ENCODE data around the gene TANC1. TPM values are rescaled to one million over a fixed set of nuclear protein-coding genes. Genes with fewer than 3 reads are reported as not detected.

Gene TANC1
- total RNA-seq, 2 experiments from 2014 or later, result 0.41 to 0.47 TPM

DNA sequence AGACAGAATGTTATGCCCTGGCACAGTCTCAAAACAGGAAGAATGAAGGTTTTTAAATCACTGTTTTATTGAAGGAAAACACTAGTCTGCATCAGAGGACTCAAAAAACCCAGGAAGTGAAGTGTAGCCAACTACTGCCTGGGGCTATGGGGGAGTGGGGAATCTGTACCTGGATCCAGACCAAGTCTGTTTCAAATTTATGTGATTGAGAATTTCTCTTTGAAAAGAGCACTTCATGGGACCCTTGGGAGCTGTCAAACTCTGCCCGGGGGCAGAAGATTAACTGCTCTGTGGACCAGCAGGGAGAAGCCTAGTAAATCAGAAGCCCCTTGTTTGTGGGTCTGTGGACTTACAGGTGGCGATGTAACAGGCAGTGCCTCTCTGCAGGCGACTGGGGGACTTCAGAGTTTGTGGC lies 45.3 kb upstream of the TANC1 start:
- DNase-seq (no peak), ATAC-seq (ENCODE audit: poor library complexity) (no peak)
- Mint-ChIP-seq H3K27ac (no peak overlapping the region), H3K36me3 (ENCODE audit: low read depth) (no peaks in the 10 kb centered on the region), H3K9me3 (no peaks in the 10 kb centered on the region), H3K4me1 (ENCODE audit: low read depth) (no peaks in the 10 kb centered on the region), H3K27me3 (peaks cover 6% of the 10 kb centered on the region), H3K4me3 (no peak overlapping the region)
- ChIA-PET CTCF (no interaction called here), POLR2A (no interaction called here)
- Histone ChIP-seq H3K4me1 (ENCODE audit: insufficient read depth, low read length) (no peaks in the 10 kb centered on the region), H3K27me3 (ENCODE audit: control insufficient read depth in 1 of 2, insufficient read depth in 2 of 2, low read length in 2 of 2) (no peaks in the 10 kb centered on the region), H3K4me3 (ENCODE audit: low read length) (no peak overlapping the region), H3K9me3 (ENCODE audit: control insufficient read depth in 1 of 2, insufficient read depth in 1 of 2, low read length in 2 of 2) (no peaks in the 10 kb centered on the region), H3K36me3 (ENCODE audit: insufficient read depth, low read length) (no peaks in the 10 kb centered on the region), H3K27ac (ENCODE audit: low read depth in 1 of 2, low read length in 2 of 2) (no peak overlapping the region)
- TF ChIP-seq, protein P1, sequence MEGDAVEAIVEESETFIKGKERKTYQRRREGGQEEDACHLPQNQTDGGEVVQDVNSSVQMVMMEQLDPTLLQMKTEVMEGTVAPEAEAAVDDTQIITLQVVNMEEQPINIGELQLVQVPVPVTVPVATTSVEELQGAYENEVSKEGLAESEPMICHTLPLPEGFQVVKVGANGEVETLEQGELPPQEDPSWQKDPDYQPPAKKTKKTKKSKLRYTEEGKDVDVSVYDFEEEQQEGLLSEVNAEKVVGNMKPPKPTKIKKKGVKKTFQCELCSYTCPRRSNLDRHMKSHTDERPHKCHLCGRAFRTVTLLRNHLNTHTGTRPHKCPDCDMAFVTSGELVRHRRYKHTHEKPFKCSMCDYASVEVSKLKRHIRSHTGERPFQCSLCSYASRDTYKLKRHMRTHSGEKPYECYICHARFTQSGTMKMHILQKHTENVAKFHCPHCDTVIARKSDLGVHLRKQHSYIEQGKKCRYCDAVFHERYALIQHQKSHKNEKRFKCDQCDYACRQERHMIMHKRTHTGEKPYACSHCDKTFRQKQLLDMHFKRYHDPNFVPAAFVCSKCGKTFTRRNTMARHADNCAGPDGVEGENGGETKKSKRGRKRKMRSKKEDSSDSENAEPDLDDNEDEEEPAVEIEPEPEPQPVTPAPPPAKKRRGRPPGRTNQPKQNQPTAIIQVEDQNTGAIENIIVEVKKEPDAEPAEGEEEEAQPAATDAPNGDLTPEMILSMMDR (IDR thresholded peaks at IDR 0.05), result no peak
- intact Hi-C loops (cut with DNase I, micrococcal nuclease), result no loop called here

DNA sequence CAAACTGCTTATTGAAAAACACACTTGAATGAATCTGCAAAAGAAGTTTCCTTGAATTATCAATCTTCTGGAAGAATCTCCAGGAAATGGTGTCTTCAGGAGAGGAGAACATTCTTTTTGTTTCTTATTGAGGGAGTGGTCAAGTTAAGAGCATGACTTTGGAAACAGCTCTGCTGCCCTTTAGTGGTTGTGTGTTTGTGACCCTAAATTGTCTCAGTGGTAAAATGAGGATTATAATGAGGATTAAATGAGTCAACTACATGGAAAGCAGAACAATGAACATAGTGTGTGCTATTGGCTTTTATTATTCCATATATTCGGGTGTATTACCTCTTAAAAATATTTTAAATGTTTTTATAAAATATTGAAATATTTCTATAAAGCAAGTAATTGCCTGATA lies 44.8 kb upstream of the TANC1 start:
- Histone ChIP-seq H3K27ac (ENCODE audit: low read depth in 1 of 2, low read length in 2 of 2) (no peak overlapping the region), H3K9me3 (ENCODE audit: control insufficient read depth in 1 of 2, insufficient read depth in 1 of 2, low read length in 2 of 2) (no peaks in the 10 kb centered on the region), H3K36me3 (ENCODE audit: insufficient read depth, low read length) (no peaks in the 10 kb centered on the region), H3K4me1 (ENCODE audit: insufficient read depth, low read length) (no peaks in the 10 kb centered on the region), H3K4me3 (ENCODE audit: low read length) (no peak overlapping the region), H3K27me3 (ENCODE audit: control insufficient read depth in 1 of 2, insufficient read depth in 2 of 2, low read length in 2 of 2) (no peaks in the 10 kb centered on the region)
- no peak overlapping the region for H3K27ac Mint-ChIP-seq
- TF ChIP-seq, protein P1 (IDR thresholded peaks at IDR 0.05), result no peak
- ATAC-seq (ENCODE audit: poor library complexity) (no peak), DNase-seq (no peak)
- CTCF ChIA-PET, result interaction anchor here (0.6 kb wide), 1 partner anchor 12 kb away, joined by 3 read pairs; no protein-coding TSS in a partner anchor
- no peak overlapping the region for H3K4me3 Mint-ChIP-seq
- H3K4me1 Mint-ChIP-seq (ENCODE audit: low read depth), result no peaks in the 10 kb centered on the region
- intact Hi-C loops (cut with DNase I, micrococcal nuclease), result no loop called here
- POLR2A ChIA-PET, result no interaction called here
- no peaks in the 10 kb centered on the region for H3K9me3 Mint-ChIP-seq
- H3K36me3 Mint-ChIP-seq (ENCODE audit: low read depth), result no peaks in the 10 kb centered on the region
- peaks cover 6% of the 10 kb centered on the region for H3K27me3 Mint-ChIP-seq

DNA sequence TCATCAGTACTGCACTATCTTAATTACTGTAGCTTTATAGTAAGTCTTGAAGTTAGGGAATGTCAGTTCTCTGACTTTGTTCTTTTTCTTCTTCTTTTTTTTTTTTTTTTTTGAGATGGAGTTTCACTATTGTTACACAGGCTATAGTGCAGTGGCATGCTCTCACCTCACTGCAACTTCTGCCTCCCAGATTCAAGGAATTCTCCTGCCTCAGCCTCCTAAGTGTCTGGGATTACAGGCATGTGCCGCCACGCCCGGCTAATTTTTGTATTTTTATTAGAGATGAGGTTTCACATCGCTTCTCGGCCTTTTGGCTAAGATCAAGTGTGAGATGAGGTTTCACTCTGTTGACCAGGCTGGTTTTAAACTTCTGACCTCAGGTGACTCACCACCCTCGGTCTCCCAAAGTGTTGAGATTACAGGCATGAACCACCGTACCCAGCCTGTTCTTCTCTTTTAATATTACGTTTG lies 41.9 kb upstream of the TANC1 start:
- Mint-ChIP-seq H3K4me3 (no peak overlapping the region), H3K36me3 (ENCODE audit: low read depth) (no peaks in the 10 kb centered on the region), H3K27ac (no peak overlapping the region), H3K4me1 (ENCODE audit: low read depth) (no peaks in the 10 kb centered on the region), H3K9me3 (no peaks in the 10 kb centered on the region), H3K27me3 (peaks cover 6% of the 10 kb centered on the region)
- no peak for ATAC-seq (ENCODE audit: poor library complexity)
- no peak for DNase-seq
- TF ChIP-seq, protein P1 (IDR thresholded peaks at IDR 0.05), result no peak
- no peak overlapping the region for H3K27ac ChIP-seq (ENCODE audit: low read depth in 1 of 2, low read length in 2 of 2)
- no peaks in the 10 kb centered on the region for H3K4me1 ChIP-seq (ENCODE audit: insufficient read depth, low read length)
- H3K9me3 ChIP-seq (ENCODE audit: control insufficient read depth in 1 of 2, insufficient read depth in 1 of 2, low read length in 2 of 2), result peaks cover 0 to 8% of the 10 kb centered on the region in 2 experiments
- no peak overlapping the region for H3K4me3 ChIP-seq (ENCODE audit: low read length)
- CTCF ChIA-PET, result no interaction called here
- H3K36me3 ChIP-seq (ENCODE audit: insufficient read depth, low read length), result no peaks in the 10 kb centered on the region
- intact Hi-C loops (cut with DNase I, micrococcal nuclease), result no loop called here
- POLR2A ChIA-PET, result no interaction called here
- H3K27me3 ChIP-seq (ENCODE audit: control insufficient read depth in 1 of 2, insufficient read depth in 2 of 2, low read length in 2 of 2), result no peaks in the 10 kb centered on the region

All from CD4-positive, alpha-beta T cell (primary cell).